MM.1S (cell line): ENCODE measurements around the gene GOLGA8S.

Experiments
- CTCF ChIP-seq: fragments of 300-600 bp; sonication (generic); IDR thresholded peaks from 2 replicates; pipeline ENCODE4 v1.5.1; 2016; ENCODE audit warnings: antibody characterized with exemption, low read length, mixed read lengths
- EZH2 ChIP-seq: fragments of 300-600 bp; sonication (generic); optimal IDR thresholded peaks from 2 replicates; pipeline ENCODE3; 2017; ENCODE audit warnings: low read depth, mild to moderate bottlenecking, antibody characterized with exemption, low read length, mixed read lengths
- EZH2phosphoT487 ChIP-seq: fragments of 300-600 bp; sonication (generic); IDR thresholded peaks from 2 replicates; pipeline ENCODE4 v1.6.1; 2018; ENCODE audit warnings: antibody characterized with exemption, low read length

GRCh38 chr15:23395832-23396231 lies 41.3 kb downstream of the GOLGA8S start:
- TF ChIP-seq CTCF (no peak), EZH2phosphoT487 (no peak), EZH2 (no peak)
